H1 (cell line): ENCODE measurements around the gene GDPGP1. TPM values are rescaled to one million over a fixed set of nuclear protein-coding genes. Genes with fewer than 3 reads are reported as not detected.
A peak's percentile ranks its signal among the peaks of the same experiment; 100 is the strongest.

ENCODE experiments used
- CTCF ChIA-PET: fragments of 300-600 bp; sonication (Branson Sonifier 250); formaldehyde crosslinking; loops from one replicate; lab custom pipeline; 2021; ENCODE audit not compliant: partially characterized antibody; lab: Charles Lee
- POLR2A ChIA-PET: fragments of 300-600 bp; sonication (Branson Sonifier 250); formaldehyde crosslinking; loops from one replicate; lab custom pipeline; 2021; ENCODE audit warnings: inconsistent platforms; ENCODE audit not compliant: partially characterized antibody; lab: Charles Lee
- DNase-seq, 2 experiments: peaks; one replicate each; pipeline versions ENCODE4 v3.0.0 to v3.0.0-alpha.2; 2010 to 2022; ENCODE audit warnings: low spot score in 2 of 2, low read depth in 1 of 2, mixed read lengths in 1 of 2
- FAIRE-seq: peaks from 2 replicates; lab custom pipeline; 2011; peaks lifted over from hg19 to GRCh38; lab: Jason Lieb, UNC
- H2AFZ ChIP-seq: 2 replicates; pipeline ENCODE4 v1.8.1; 2012; ENCODE audit warnings: low read length, inconsistent platforms
- H2AK5ac ChIP-seq: 2 replicates; pipeline ENCODE4 v1.6.1; 2013; ENCODE audit warnings: low read depth, low read length
- H2BK120ac ChIP-seq: replicated peaks from 2 replicates; pipeline ENCODE3; 2013; ENCODE audit warnings: low read depth, low read length, inconsistent platforms
- H2BK12ac ChIP-seq: 2 replicates; pipeline ENCODE4 v1.6.1; 2013; ENCODE audit warnings: low read depth, low read length
- H2BK15ac ChIP-seq: 2 replicates; pipeline ENCODE4 v1.6.1; 2013; ENCODE audit warnings: low read length
- H2BK20ac ChIP-seq: 2 replicates; pipeline ENCODE4 v1.6.1; 2013; ENCODE audit warnings: low read length
- H2BK5ac ChIP-seq: 2 replicates; pipeline ENCODE4 v1.6.1; 2013; ENCODE audit warnings: low read depth, low read length
- H3K14ac ChIP-seq: 2 replicates; pipeline ENCODE4 v1.6.1; 2013; ENCODE audit warnings: inconsistent platforms; ENCODE audit not compliant: insufficient read length
- H3K18ac ChIP-seq: 2 replicates; pipeline ENCODE4 v1.6.1; 2013; ENCODE audit warnings: low read length; ENCODE audit errors: extremely low read depth
- H3K23ac ChIP-seq: 2 replicates; pipeline ENCODE4 v1.6.1; 2013; ENCODE audit warnings: inconsistent platforms; ENCODE audit not compliant: insufficient read length
- H3K23me2 ChIP-seq: 2 replicates; pipeline ENCODE4 v1.6.1; 2013; ENCODE audit warnings: low read depth, low read length
- H3K27ac ChIP-seq: 2 replicates; pipeline ENCODE4 v1.6.1; 2011; ENCODE audit warnings: low read depth, low read length, inconsistent platforms
- H3K27me3 ChIP-seq, 4 experiments: replicated peaks in 1 of 4; 1 replicate in 1 of 4; 2 replicates in 3 of 4; pipeline versions ENCODE4 v1.6.1 to v1.8.1; 2011 to 2013; ENCODE audit warnings: low read length in 3 of 4, mild to moderate bottlenecking in 3 of 4, inconsistent platforms in 2 of 4, mixed read lengths in 2 of 4, moderate library complexity in 1 of 4; ENCODE audit not compliant: control insufficient read depth in 3 of 4, insufficient read depth in 3 of 4; ENCODE audit errors: extremely low read depth in 1 of 4
- H3K36me3 ChIP-seq, 4 experiments: 2 replicates each; pipeline versions ENCODE4 v1.6.1 to v1.8.1; 2011 to 2013; ENCODE audit warnings: mild to moderate bottlenecking in 4 of 4, low read length in 3 of 4, moderate library complexity in 2 of 4, control low read depth in 1 of 4, inconsistent platforms in 1 of 4; ENCODE audit not compliant: insufficient read depth in 4 of 4, control insufficient read depth in 2 of 4
- H3K4ac ChIP-seq: replicated peaks from 2 replicates; pipeline ENCODE3; 2013; ENCODE audit warnings: low read length, low read depth, mixed read lengths, inconsistent platforms; ENCODE audit not compliant: insufficient read length
- H3K4me1 ChIP-seq, 4 experiments: replicated peaks in 1 of 4; 1 replicate in 1 of 4; 2 replicates in 3 of 4; pipeline versions ENCODE4 v1.6.1 to v1.8.1; 2011 to 2013; ENCODE audit warnings: low read length in 3 of 4, inconsistent platforms in 2 of 4, mixed read lengths in 1 of 4; ENCODE audit not compliant: insufficient read depth in 4 of 4, control insufficient read depth in 3 of 4
- H3K4me2 ChIP-seq, 2 experiments: 2 replicates each; pipeline versions ENCODE4 v1.6.1 to v1.8.1; 2011 to 2013; ENCODE audit warnings: low read depth in 2 of 2, low read length in 2 of 2, control low read depth in 1 of 2, inconsistent platforms in 1 of 2, mild to moderate bottlenecking in 1 of 2; ENCODE audit not compliant: insufficient read depth in 1 of 2
- H3K4me3 ChIP-seq, 4 experiments: fragments of 200-600, 300-600 bp in 1 of 4; sonication (generic), shearing (Covaris generic), sonication (Bioruptor Twin) in 1 of 4; 2 replicates each; pipeline versions ENCODE4 v1.5.1 to v1.8.1; 2011 to 2016; ENCODE audit warnings: low read length in 4 of 4, low read depth in 3 of 4, control low read depth in 2 of 4, inconsistent platforms in 2 of 4, mild to moderate bottlenecking in 2 of 4, mixed read lengths in 1 of 4, moderate library complexity in 1 of 4; ENCODE audit not compliant: insufficient read depth in 2 of 4; ENCODE audit errors: extremely low read depth in 1 of 4
- H3K56ac ChIP-seq: replicated peaks from 2 replicates; pipeline ENCODE3; 2013; ENCODE audit warnings: low read depth, mild to moderate bottlenecking, mixed read lengths, low read length, inconsistent platforms; ENCODE audit not compliant: insufficient read length
- H3K79me1 ChIP-seq: 2 replicates; pipeline ENCODE4 v1.6.1; 2013; ENCODE audit warnings: low read depth, low read length, control low read depth
- H3K79me2 ChIP-seq, 2 experiments: 2 replicates each; pipeline versions ENCODE4 v1.6.1 to v1.8.1; 2012 to 2013; ENCODE audit warnings: low read length in 2 of 2, mild to moderate bottlenecking in 2 of 2, inconsistent platforms in 1 of 2; ENCODE audit not compliant: insufficient read depth in 2 of 2, control insufficient read depth in 1 of 2
- H3K9ac ChIP-seq, 4 experiments: replicated peaks in 1 of 4; 1 replicate in 1 of 4; 2 replicates in 3 of 4; pipeline versions ENCODE4 v1.6.1 to v1.8.1; 2011 to 2013; ENCODE audit warnings: low read depth in 3 of 4, low read length in 3 of 4, control low read depth in 2 of 4, mild to moderate bottlenecking in 2 of 4, moderate library complexity in 2 of 4, inconsistent platforms in 1 of 4; ENCODE audit errors: extremely low read depth in 1 of 4
- H3K9me3 ChIP-seq, 2 experiments: 2 replicates each; pipeline versions ENCODE4 v1.6.1 to v1.8.1; 2012 to 2013; ENCODE audit warnings: mild to moderate bottlenecking in 2 of 2, moderate library complexity in 2 of 2, control low read depth in 1 of 2, inconsistent platforms in 1 of 2, low read depth in 1 of 2, low read length in 1 of 2, mixed read lengths in 1 of 2; ENCODE audit not compliant: insufficient read depth in 2 of 2
- H4K20me1 ChIP-seq, 2 experiments: replicated peaks in 1 of 2; 2 replicates each; pipeline versions ENCODE3 to v1.8.1; 2011 to 2013; ENCODE audit warnings: inconsistent platforms in 2 of 2, low read length in 2 of 2, mild to moderate bottlenecking in 1 of 2; ENCODE audit not compliant: insufficient read depth in 2 of 2, control insufficient read depth in 1 of 2
- H4K5ac ChIP-seq: 2 replicates; pipeline ENCODE4 v1.6.1; 2013; ENCODE audit warnings: low read length, low read depth, mixed read lengths, inconsistent platforms; ENCODE audit not compliant: insufficient read length
- H4K8ac ChIP-seq: 2 replicates; pipeline ENCODE4 v1.8.0; 2013; ENCODE audit warnings: mild to moderate bottlenecking, moderate library complexity, low read length, inconsistent platforms; ENCODE audit not compliant: insufficient read depth; ENCODE audit errors: extremely low read depth
- H4K91ac ChIP-seq: replicated peaks from 2 replicates; pipeline ENCODE3; 2013; ENCODE audit warnings: low read length, mixed read lengths, inconsistent platforms; ENCODE audit not compliant: insufficient read length
- WGBS, 2 experiments: shearing (Covaris generic) in 1 of 2; methylation state at CpG; one replicate each; pipeline versions ENCODE4 v1.1.6 to v1.1.7; 2013 to 2015; ENCODE audit warnings: low lambda C conversion rate in 2 of 2, mixed read lengths in 2 of 2, inconsistent platforms in 1 of 2, low coverage in 1 of 2, missing lambda C conversion rate in 1 of 2; ENCODE audit not compliant: insufficient replicate concordance in 2 of 2, insufficient coverage in 1 of 2, insufficient read length in 1 of 2; ENCODE audit errors: extremely low coverage in 1 of 2, missing lambda C conversion rate in 1 of 2; 5-methylcytosine and 5-hydroxymethylcytosine counted together
- polyA plus RNA-seq, 7 experiments: library from polyadenylated mRNA; depleted of rRNA in 3 of 7; stranded (reverse) in 5 of 7; unstranded in 2 of 7; fragments of >200 nt in 5 of 7; fragments of 200-250 nt in 2 of 7; gene quantifications; 1 replicate in 5 of 7; 2 replicates in 1 of 7; 4 replicates in 1 of 7; pipeline versions ENCODE4 v1.2.1 to v1.2.3, GENCODE V29; 2011 to 2013; ENCODE audit warnings: missing spikeins in 2 of 7, mixed read lengths in 2 of 7
- total RNA-seq: library from RNA; stranded (reverse); fragmentation: NEBNext Ultra II Directional; extraction: Animal tissue kit (Norgen Biotek cat#: 25700); gene quantifications from 2 replicates; pipeline ENCODE4 v1.2.1, GENCODE V29; 2021

Gene GDPGP1
- total and polyA plus RNA-seq, 2 of the 8 experiments (the other 6 are each of a cell fraction or from before 2014, with no cell fraction given), result 1.8 to 5.6 TPM

DNA sequence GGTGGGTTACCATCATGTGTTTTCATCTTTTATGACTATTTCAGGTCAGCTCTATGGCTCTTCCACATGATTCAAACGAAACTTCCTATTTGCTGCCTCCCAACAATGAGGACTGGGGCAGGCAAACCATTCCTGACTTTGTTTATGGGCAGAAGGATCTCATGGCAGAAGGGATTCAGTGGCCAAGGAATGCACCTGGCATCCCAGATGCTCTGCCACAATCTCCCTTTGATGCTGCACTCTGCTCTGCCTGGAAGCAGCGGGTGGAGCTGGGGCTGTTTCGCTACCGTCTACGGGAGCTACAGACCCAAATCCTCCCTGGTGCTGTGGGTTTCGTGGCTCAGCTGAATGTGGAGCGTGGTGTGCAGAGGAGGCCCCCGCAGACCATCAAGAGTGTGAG lies 6.8 kb downstream of the GDPGP1 start:
- Histone ChIP-seq H3K36me3 (no peaks in the 10 kb centered on the region), H2BK5ac (no peak overlapping the region), H3K4me2 (no peak overlapping the region), H4K5ac (no peak overlapping the region), H3K27ac (no peak overlapping the region), H2BK20ac (no peak overlapping the region), H2BK120ac (no peak overlapping the region), H3K9ac (0 out of 7 replicates have a peak overlapping the region, but pooled peaks of 1 of the 4 experiments have one; percentile 13), H3K4ac (no peak overlapping the region), H4K91ac (no peak overlapping the region), H2AFZ (no peak overlapping the region), H3K14ac (no peak overlapping the region), H3K23me2 (no peaks in the 10 kb centered on the region), H3K18ac (no peak overlapping the region), H4K8ac (peak overlapping the region; percentile 38; the same call in 1 of the 2 replicates), H3K79me1 (no peaks in the 10 kb centered on the region), H3K27me3 (no peaks in the 10 kb centered on the region), H2AK5ac (no peak overlapping the region), H3K23ac (no peak overlapping the region), H3K4me3 (no peak overlapping the region), H3K56ac (no peak overlapping the region), H3K79me2 (no peaks in the 10 kb centered on the region), H2BK12ac (no peak overlapping the region), H3K9me3 (no peaks in the 10 kb centered on the region), H4K20me1 (no peaks in the 10 kb centered on the region), H2BK15ac (no peak overlapping the region), H3K4me1 (no peaks in the 10 kb centered on the region)
- FAIRE-seq (no peak), DNase-seq (no peak)
- POLR2A ChIA-PET, result interaction anchor here (1.2 to 2.1 kb wide), 2 partner anchors 25 to 139 kb away, joined by 3 to 5 read pairs; partner anchors contain the start of genes IDH2 and NGRN
- CTCF ChIA-PET, result interaction anchor here (1.0 to 1.8 kb wide), 7 partner anchors 13 to 98 kb away, joined by 3 to 7 read pairs (median 3); no protein-coding TSS in a partner anchor
- 86% methylated on average over 8 of the region's 8 CpGs; no CpG with 5 or more reads in 1 of the 2 experiments for WGBS, 2 experiments
